ENCODE data around the gene NOS1. TPM values are rescaled to one million over a fixed set of nuclear protein-coding genes. Genes with fewer than 3 reads are reported as not detected.
"Not testable (repeated sequence)": the region's sequence is repeated elsewhere in the genome, so short reads cannot be mapped to it uniquely, and the experiment has no call there.

NOS1 gene
- total RNA-seq: 0.11 TPM
- long read RNA-seq: 0 reads

GRCh38 chr12:117361347-117361751 lies at the start of gene NOS1:
TSS of gene NOS1 (minus strand) at chr12:117361626. CDS start at chr12:117331069, 30,557 bp downstream.
- intact Hi-C loops (cut with DNase I): loop anchor here (10.0 kb wide), 1 partner anchor 127 kb away; no protein-coding TSS in a partner anchor
- no peak for ATAC-seq
- no peak for DNase-seq (ENCODE audit: missing footprints)

- ATAC-seq (no peak), DNase-seq (ENCODE audit: missing footprints) (no peak)
- intact Hi-C loops (cut with DNase I): no loop called here
Measured at GRCh38 chr12:117409286-117409685, 47.9 kb upstream of the NOS1 start.

- ATAC-seq (peak; percentile 58), DNase-seq (ENCODE audit: missing footprints) (no peak)
- intact Hi-C loops (cut with DNase I): no loop called here
Measured at GRCh38 chr12:117408161-117408791, 46.9 kb upstream of the NOS1 start.

GRCh38 chr12:117404940-117405339 lies 43.5 kb upstream of the NOS1 start:
- intact Hi-C loops (cut with DNase I): no loop called here

GRCh38 chr12:117404203-117404853 lies 42.9 kb upstream of the NOS1 start:
- intact Hi-C loops (cut with DNase I): no loop called here
- no peak for DNase-seq (ENCODE audit: missing footprints)
- no peak for ATAC-seq

More at GRCh38 chr12:117404940-117405339, 43.5 kb upstream of the NOS1 start:
- DNase-seq (ENCODE audit: missing footprints): no peak
- no peak for ATAC-seq

- ATAC-seq (no peak), DNase-seq (ENCODE audit: missing footprints) (no peak)
- intact Hi-C loops (cut with DNase I): no loop called here
Measured at GRCh38 chr12:117403586-117404139, 42.2 kb upstream of the NOS1 start.

- DNase-seq (ENCODE audit: missing footprints) (no peak), ATAC-seq (no peak)
- intact Hi-C loops (cut with DNase I): no loop called here
Measured at GRCh38 chr12:117402363-117402762, 40.9 kb upstream of the NOS1 start.

GRCh38 chr12:117400912-117401311 lies 39.5 kb upstream of the NOS1 start:
- ATAC-seq: no peak
- intact Hi-C loops (cut with DNase I): no loop called here
- no peak for DNase-seq (ENCODE audit: missing footprints)

- intact Hi-C loops (cut with DNase I); ATAC-seq; DNase-seq (ENCODE audit: missing footprints): not testable (repeated sequence)
Measured at GRCh38 chr12:117398482-117398881, 37.1 kb upstream of the NOS1 start.

GRCh38 chr12:117395766-117396165 lies 34.3 kb upstream of the NOS1 start:
- intact Hi-C loops (cut with DNase I): no loop called here
- ATAC-seq: no peak
- no peak for DNase-seq (ENCODE audit: missing footprints)

- no peak for DNase-seq (ENCODE audit: missing footprints)
- no peak for ATAC-seq
- intact Hi-C loops (cut with DNase I): no loop called here
Measured at GRCh38 chr12:117394491-117394890, 33.1 kb upstream of the NOS1 start.

- no peak for ATAC-seq
- intact Hi-C loops (cut with DNase I): no loop called here
- no peak for DNase-seq (ENCODE audit: missing footprints)
Measured at GRCh38 chr12:117393656-117394055, 32.2 kb upstream of the NOS1 start.

GRCh38 chr12:117390866-117391265 lies 29.4 kb upstream of the NOS1 start:
- intact Hi-C loops (cut with DNase I): no loop called here

GRCh38 chr12:117388951-117389446 lies 27.6 kb upstream of the NOS1 start:
- ATAC-seq (no peak), DNase-seq (ENCODE audit: missing footprints) (no peak)
- intact Hi-C loops (cut with DNase I): no loop called here

More at GRCh38 chr12:117390866-117391265, 29.4 kb upstream of the NOS1 start:
- ATAC-seq (no peak), DNase-seq (ENCODE audit: missing footprints) (no peak)

GRCh38 chr12:117387832-117388231 lies 26.4 kb upstream of the NOS1 start:
- DNase-seq (ENCODE audit: missing footprints): no peak
- ATAC-seq: no peak
- intact Hi-C loops (cut with DNase I): no loop called here

GRCh38 chr12:117384735-117385134 lies 23.3 kb upstream of the NOS1 start:
- no peak for DNase-seq (ENCODE audit: missing footprints)
- intact Hi-C loops (cut with DNase I): no loop called here
- no peak for ATAC-seq

- DNase-seq (ENCODE audit: missing footprints) (no peak), ATAC-seq (no peak)
- intact Hi-C loops (cut with DNase I): no loop called here
Measured at GRCh38 chr12:117380083-117380482, 18.7 kb upstream of the NOS1 start.

- intact Hi-C loops (cut with DNase I): no loop called here
- ATAC-seq (no peak), DNase-seq (ENCODE audit: missing footprints) (no peak)
Measured at GRCh38 chr12:117377758-117378157, 16.3 kb upstream of the NOS1 start.

GRCh38 chr12:117370588-117370987 lies 9.2 kb upstream of the NOS1 start:
- no peak for ATAC-seq
- intact Hi-C loops (cut with DNase I): no loop called here
- DNase-seq (ENCODE audit: missing footprints): no peak

- intact Hi-C loops (cut with DNase I): loop anchor here (5.0 to 10.0 kb wide), 2 partner anchors 135 to 302 kb away; no protein-coding TSS in a partner anchor
- DNase-seq (ENCODE audit: missing footprints); ATAC-seq: not testable (repeated sequence)
Measured at GRCh38 chr12:117370000-117370399, 8.6 kb upstream of the NOS1 start.
